KMS-11 (cell line): Measurements from ENCODE around the gene CHL1.

ENCODE experiments used
- H2AFZ ChIP-seq: fragments of 200-600 bp; sonication (generic); 2 replicates; pipeline ENCODE4 v1.6.1; 2016; ENCODE audit warnings: antibody characterized with exemption, mixed run types, low read depth
- H3K27ac ChIP-seq: fragments of 200-600 bp; sonication (generic); 2 replicates; pipeline ENCODE4 v1.6.1; 2016; ENCODE audit warnings: mild to moderate bottlenecking, mixed run types
- H3K27me3 ChIP-seq: fragments of 200-600 bp; sonication (generic); 2 replicates; pipeline ENCODE4 v1.6.1; 2017; ENCODE audit warnings: mild to moderate bottlenecking, low read depth, mixed run types, moderate library complexity; ENCODE audit not compliant: insufficient read depth
- H3K36me3 ChIP-seq: fragments of 200-600 bp; sonication (generic); 2 replicates; pipeline ENCODE4 v1.6.1; 2017; ENCODE audit warnings: mild to moderate bottlenecking, mixed run types; ENCODE audit not compliant: insufficient read depth
- H3K4me1 ChIP-seq: fragments of 200-600 bp; sonication (generic); 2 replicates; pipeline ENCODE4 v1.6.1; 2016; ENCODE audit warnings: mild to moderate bottlenecking, low read depth, mixed run types; ENCODE audit not compliant: poor library complexity, severe bottlenecking
- H3K4me2 ChIP-seq: fragments of 200-600 bp; sonication (generic); 2 replicates; pipeline ENCODE4 v1.7.0; 2016; ENCODE audit warnings: mild to moderate bottlenecking, mixed run types
- H3K4me3 ChIP-seq: fragments of 200-600 bp; sonication (generic); IDR thresholded peaks from 2 replicates; pipeline ENCODE4 v1.6.1; 2017; ENCODE audit warnings: low read depth, low read length, mixed read lengths; ENCODE audit not compliant: insufficient read depth
- H3K79me2 ChIP-seq: fragments of 200-600 bp; sonication (generic); 2 replicates; pipeline ENCODE4 v1.6.1; 2016; ENCODE audit warnings: low read depth, mixed run types; ENCODE audit not compliant: insufficient read depth
- H3K9ac ChIP-seq: fragments of 200-600 bp; sonication (generic); 2 replicates; pipeline ENCODE4 v1.6.1; 2016; ENCODE audit warnings: mild to moderate bottlenecking, mixed run types
- H4K20me1 ChIP-seq: fragments of 200-600 bp; sonication (generic); 2 replicates; pipeline ENCODE4 v1.6.1; 2016; ENCODE audit warnings: mild to moderate bottlenecking, mixed run types; ENCODE audit not compliant: insufficient read depth
- CTCF ChIP-seq: fragments of 200-600 bp; sonication (generic); conservative IDR thresholded peaks from 2 replicates; pipeline ENCODE4 v1.6.1; 2017; ENCODE audit warnings: low read depth, mild to moderate bottlenecking, antibody characterized with exemption, low read length, moderate library complexity, mixed read lengths

The CHL1 gene

GRCh38 chr3:278300-279064, 81.9 kb downstream of the CHL1 start:
- no peak for TF ChIP-seq CTCF
- Histone ChIP-seq H3K27me3 (no peaks in the 10 kb centered on the region), H3K9ac (no peak overlapping the region), H3K79me2 (no peaks in the 10 kb centered on the region), H3K4me1 (no peaks in the 10 kb centered on the region), H3K4me2 (no peak overlapping the region), H3K4me3 (no peak overlapping the region), H2AFZ (no peak overlapping the region), H4K20me1 (no peaks in the 10 kb centered on the region), H3K36me3 (no peaks in the 10 kb centered on the region), H3K27ac (no peak overlapping the region)

- Histone ChIP-seq H3K4me3 (no peak overlapping the region), H3K27me3 (no peaks in the 10 kb centered on the region), H3K4me2 (no peak overlapping the region), H3K79me2 (no peaks in the 10 kb centered on the region), H3K36me3 (no peaks in the 10 kb centered on the region), H3K27ac (no peak overlapping the region), H3K9ac (no peak overlapping the region), H3K4me1 (no peaks in the 10 kb centered on the region), H2AFZ (no peak overlapping the region), H4K20me1 (no peaks in the 10 kb centered on the region)
- no peak for TF ChIP-seq CTCF
These were observed 82.8 kb downstream of the CHL1 start for GRCh38 chr3:279325-279724.

GRCh38 chr3:280681-281080, 84.1 kb downstream of the CHL1 start:
- Histone ChIP-seq H4K20me1 (no peaks in the 10 kb centered on the region), H2AFZ (no peak overlapping the region), H3K36me3 (no peaks in the 10 kb centered on the region), H3K79me2 (no peaks in the 10 kb centered on the region), H3K9ac (no peak overlapping the region), H3K27me3 (no peaks in the 10 kb centered on the region), H3K4me2 (no peak overlapping the region), H3K4me3 (no peak overlapping the region), H3K27ac (no peak overlapping the region), H3K4me1 (no peaks in the 10 kb centered on the region)
- TF ChIP-seq CTCF, result no peak

GRCh38 chr3:284322-284721, 87.8 kb downstream of the CHL1 start:
- Histone ChIP-seq H3K4me3 (no peak overlapping the region), H3K27me3 (no peaks in the 10 kb centered on the region), H3K27ac (no peak overlapping the region), H3K36me3 (no peaks in the 10 kb centered on the region), H3K79me2 (no peaks in the 10 kb centered on the region), H2AFZ (no peak overlapping the region), H3K4me1 (no peaks in the 10 kb centered on the region), H4K20me1 (no peaks in the 10 kb centered on the region), H3K4me2 (no peak overlapping the region), H3K9ac (no peak overlapping the region)
- no peak for TF ChIP-seq CTCF
